SKM-1 (cell line): ENCODE measurements around the gene PDHB.
A peak's percentile ranks its signal among the peaks of the same experiment; 100 is the strongest.
"Not testable (repeated sequence)": the region's sequence is repeated elsewhere in the genome, so short reads cannot be mapped to it uniquely, and the experiment has no call there.

Experiments used
- DNase-seq: peaks from one replicate; lab custom pipeline; 2025; ENCODE audit not compliant: unreplicated experiment; lab: John Stamatoyannopoulos, UW

Gene PDHB

DNA sequence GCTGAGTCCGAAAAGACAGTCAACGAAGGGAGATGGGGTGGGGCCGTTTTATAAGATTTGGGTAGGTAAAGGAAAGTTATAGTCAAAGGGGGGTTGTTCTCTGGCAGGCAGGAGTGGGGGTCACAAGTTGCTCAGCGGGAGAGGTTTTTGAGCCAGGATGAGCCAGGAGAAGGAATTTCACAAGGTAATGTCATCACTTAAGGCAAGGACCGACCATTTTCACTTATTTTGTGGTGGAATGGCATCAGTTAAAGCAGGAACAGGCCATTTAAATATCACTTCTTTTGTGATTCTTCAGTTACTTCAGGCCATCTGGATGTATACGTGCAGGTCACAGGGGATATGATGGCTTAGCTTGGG lies 7.3 kb upstream of the PDHB start:
- DNase-seq = not testable (repeated sequence)

- DNase-seq = not testable (repeated sequence)
Observed at GRCh38 chr3:58437276-58437675, 3.6 kb upstream of the PDHB start.

DNA sequence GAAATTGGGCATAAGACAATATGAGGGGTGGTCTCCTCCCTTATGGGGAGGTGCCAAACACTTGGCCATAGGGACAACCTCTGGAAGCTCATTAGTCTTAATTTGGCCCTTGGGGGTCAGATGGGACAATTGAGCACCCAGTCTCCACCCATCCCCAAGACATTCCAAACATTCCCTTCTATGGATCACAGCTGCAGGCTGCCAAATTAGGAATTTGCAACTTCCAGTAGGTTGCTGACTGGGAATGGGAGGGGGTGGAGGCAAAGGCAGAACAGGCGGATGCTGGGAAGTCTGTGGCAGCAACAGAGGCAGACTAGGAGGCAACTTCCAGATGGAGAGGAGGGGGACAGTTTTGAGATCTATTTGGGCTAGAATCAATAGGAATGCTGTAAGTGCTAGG lies 1.4 kb upstream of the PDHB start:
- no peak for DNase-seq

DNA sequence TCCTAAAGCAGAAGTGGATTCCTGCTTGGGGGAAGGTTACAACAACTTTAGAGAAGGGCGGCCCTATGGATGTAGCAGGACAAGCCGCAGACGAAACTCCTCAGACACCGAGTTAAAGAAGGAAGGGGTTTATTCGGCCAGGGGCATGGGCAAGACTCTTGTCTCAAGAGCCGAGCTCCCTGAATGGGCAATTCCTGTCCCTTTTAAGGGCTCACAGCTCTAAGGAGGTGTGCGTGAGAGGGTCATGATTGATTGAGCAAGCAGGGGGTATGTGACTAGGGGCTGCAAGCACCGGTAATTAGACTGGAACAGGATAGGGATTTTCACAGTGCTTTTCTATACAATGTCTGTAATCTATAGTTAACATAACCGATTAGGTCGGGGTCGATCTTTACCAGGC lies 879 bp upstream of the PDHB start:
- DNase-seq = no peak

DNA sequence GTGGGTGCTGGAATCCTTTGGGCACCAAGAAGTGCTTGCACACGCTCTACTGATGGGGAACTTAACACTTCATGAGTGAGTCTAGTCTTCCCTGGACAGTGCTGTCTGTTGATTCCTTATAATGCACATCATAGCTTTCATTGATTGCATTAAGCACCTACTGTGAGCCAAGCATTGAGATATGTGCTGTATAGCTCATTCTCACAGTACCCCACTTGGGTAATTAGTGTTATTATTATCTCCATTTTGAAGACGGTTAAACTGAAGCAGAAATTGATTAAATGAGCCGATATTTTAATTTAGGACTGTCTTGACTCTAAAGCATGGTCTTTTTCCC lies 504 bp upstream of the PDHB start:
- DNase-seq = no peak

GRCh38 chr3:58432905-58433304 lies 727 bp downstream of the PDHB start:
- DNase-seq = no peak

DNA sequence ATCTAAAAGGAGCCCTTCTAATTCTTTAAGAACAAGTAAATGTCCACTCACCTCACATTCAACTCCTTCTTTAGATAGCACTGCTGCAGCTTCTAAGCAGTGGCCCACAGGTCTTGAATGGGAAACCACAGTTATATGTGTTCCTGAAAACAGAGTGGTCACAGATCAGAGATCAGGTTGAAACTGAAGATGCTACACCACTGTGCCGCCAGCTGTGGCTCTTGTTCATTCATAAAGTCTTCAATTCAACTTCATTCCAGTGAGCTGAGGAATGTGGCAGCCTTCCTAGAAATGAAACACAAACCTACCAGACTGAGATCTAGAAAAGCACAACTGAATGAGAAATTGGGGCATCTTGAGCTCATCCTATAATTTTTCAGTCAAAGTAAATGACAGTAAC lies 4.0 kb downstream of the PDHB start:
- DNase-seq = no peak

GRCh38 chr3:58427661-58428361 lies 5.8 kb downstream of the PDHB start:
- no peak for DNase-seq

- no peak for DNase-seq
Observed at GRCh38 chr3:58425782-58426181, 7.8 kb downstream of the PDHB start.

DNA sequence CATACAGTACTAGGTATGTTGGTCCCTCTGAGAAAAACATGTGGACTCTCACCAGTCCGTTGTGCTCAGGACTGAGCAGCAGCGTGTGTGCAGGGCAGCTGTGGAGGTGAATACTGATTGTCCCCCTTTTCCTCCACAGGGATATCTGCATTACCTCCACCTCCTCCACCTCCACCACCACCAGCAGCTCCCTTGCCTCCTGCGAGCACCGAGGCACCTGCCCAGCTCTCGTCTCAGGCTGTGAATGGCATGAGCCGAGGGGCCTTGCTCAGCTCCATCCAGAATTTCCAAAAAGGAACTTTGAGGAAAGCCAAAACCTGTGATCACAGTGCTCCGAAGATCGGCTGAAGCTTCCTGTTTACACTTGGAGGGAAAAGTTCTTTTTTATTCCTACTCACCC lies 9.0 kb downstream of the PDHB start:
- DNase-seq = no peak

- no peak for DNase-seq
Observed at GRCh38 chr3:58422756-58423325, 10.8 kb downstream of the PDHB start.

DNA sequence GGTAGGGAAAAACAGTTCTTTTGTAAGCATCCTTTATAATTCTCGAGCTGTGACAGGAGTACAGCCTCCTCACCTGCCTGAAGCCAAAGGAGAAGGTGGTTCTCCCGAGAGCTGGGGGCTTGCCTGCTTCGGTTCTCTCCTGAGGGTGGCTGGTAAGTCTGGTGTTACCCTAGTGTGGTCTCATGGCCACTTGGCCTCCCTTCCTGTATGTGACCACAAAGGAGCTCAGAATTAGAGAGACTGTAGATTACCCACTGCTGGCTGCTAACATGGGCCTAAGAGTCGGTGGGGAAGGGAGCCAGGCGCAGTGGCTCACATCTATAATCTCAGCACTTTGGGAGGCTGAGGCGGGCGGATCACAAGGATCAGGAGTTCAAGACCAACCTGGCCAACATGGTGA lies 12.6 kb downstream of the PDHB start:
- no peak for DNase-seq

DNA sequence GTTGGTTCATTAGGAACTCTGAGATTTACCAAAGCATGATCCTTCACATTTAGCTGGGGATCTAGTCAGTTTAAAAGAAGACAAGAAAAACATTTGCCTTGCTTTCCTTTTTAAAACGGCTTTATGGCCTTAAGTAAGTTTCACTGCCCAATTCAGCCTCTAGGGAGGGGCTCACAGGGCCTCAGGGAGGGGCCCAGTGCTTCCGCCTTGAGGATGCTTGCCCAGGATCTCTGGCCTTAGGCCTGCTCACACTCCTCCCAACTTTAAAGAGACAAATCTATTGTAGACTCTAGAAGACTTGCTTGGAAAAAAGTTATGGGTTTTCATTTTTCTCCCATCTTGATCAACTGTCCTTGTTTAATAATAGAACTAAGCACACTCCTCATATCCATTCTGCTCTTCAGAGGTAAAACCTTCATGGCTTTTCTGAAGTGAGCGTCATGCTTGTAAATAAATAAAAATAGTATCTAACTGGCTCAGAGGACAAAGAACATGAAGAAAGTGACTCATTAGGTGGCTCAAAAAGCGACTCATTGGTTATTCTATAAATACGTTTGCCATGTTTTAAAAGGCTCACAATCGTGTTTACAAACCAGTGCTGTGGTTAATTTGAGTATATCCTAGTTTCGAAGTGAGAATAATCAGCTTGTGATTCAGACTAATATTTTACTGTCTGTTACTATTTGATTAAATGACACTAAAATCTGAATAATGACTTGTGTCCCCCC lies 13.7 kb downstream of the PDHB start:
- DNase-seq = no peak

GRCh38 chr3:58418227-58418626 lies 15.4 kb downstream of the PDHB start:
- DNase-seq = no peak

DNA sequence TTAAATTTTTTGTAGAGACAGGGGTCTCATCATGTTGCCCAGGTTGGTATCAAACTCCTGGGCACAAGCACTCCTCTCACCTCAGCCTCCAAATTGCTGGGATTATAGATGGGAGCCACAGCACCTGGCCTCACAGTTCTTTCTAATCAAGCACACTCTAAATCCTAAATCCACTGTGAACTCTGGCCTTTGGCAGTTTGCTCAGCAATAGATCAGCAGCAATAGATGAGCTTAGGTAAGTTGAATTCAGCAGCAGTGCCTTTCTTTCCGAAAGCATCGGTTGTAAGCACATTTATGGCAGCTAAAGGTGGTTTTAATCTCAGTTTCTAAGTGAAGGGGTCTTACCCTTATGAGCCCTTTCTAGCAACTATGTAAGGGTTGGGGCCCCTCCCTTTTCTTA lies 16.6 kb downstream of the PDHB start:
- DNase-seq = no peak

GRCh38 chr3:58416191-58416590 lies 17.4 kb downstream of the PDHB start:
- no peak for DNase-seq

DNA sequence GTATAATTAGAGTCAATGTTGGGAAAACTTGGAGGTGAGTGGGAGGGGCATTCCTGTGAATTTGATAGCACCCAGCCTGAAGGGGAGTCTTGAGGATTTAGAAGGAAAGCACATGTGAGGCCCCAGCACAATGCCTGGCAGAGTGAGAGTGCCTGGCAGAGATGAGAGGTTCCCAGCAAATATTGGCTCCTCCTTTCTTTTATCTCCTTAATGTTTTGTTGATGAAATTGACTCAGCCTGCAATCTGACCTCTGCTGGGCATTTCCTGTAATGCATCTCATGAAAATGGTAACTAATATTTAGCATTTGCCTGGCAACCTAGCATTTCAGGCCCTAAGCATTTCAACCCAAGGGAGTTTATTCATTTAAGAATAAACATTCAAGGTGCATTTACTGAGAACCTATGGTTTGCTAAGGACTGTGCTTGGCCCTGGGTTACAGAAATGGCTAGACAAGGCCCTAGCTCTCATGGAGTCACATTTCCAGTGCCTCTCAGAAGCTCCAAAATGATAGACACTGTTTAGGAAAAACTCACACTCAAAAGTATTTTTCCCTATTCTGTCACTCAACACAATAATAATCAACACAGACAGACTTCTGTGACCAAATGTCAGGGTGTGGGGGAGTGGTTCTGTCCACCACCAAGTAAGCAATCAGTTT lies 19.0 kb downstream of the PDHB start:
- peak; percentile 34 for DNase-seq

GRCh38 chr3:58411851-58412830 lies 21.5 kb downstream of the PDHB start:
- DNase-seq = no peak

DNA sequence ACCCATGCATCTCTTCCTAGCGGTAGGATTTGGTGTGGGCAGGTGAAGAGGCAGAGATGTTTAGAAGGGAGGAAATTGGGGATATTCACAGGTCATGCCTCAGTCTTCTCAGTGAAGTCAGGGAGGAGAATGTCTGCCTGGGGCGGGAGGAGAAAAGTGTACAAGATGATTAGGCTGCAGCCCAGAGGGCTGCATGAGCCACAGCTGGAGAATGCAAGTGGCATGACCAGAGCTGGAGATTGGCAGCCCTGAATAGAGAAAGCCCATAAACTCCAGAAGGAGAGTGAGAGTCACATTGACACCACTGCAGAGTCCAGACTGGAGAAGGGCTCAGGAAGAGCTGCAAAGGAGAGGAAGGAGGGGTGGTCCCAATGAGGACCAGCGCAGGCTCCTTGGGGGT lies 22.6 kb downstream of the PDHB start:
- DNase-seq = no peak

DNA sequence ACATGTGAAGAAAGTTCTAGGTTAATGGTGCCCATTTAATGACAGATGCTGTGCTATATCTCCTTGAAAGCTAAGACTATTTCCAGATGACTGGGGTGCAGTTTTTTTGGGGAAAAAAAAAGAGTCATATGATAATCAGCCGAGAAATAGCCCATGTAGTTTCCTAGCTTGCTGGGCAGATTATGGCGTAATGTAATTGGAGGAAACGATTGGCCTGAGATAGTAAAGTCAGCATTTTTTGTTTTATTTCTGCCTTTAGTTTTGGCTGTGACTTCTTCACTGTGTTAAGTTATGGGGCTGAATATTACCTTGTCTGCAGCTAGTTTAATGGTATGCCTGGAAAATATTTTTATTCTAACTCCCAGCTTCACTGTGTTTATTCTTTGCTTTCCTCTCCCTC lies 24.0 kb downstream of the PDHB start:
- DNase-seq = no peak

- no peak for DNase-seq
Observed at GRCh38 chr3:58408906-58409305, 24.7 kb downstream of the PDHB start.
